Measurements from ENCODE around the gene PCBP3. TPM values are rescaled to one million over a fixed set of nuclear protein-coding genes. Genes with fewer than 3 reads are reported as not detected.

Gene PCBP3
- total RNA-seq, 1 experiment from 2014 or later = 10.9 TPM

DNA sequence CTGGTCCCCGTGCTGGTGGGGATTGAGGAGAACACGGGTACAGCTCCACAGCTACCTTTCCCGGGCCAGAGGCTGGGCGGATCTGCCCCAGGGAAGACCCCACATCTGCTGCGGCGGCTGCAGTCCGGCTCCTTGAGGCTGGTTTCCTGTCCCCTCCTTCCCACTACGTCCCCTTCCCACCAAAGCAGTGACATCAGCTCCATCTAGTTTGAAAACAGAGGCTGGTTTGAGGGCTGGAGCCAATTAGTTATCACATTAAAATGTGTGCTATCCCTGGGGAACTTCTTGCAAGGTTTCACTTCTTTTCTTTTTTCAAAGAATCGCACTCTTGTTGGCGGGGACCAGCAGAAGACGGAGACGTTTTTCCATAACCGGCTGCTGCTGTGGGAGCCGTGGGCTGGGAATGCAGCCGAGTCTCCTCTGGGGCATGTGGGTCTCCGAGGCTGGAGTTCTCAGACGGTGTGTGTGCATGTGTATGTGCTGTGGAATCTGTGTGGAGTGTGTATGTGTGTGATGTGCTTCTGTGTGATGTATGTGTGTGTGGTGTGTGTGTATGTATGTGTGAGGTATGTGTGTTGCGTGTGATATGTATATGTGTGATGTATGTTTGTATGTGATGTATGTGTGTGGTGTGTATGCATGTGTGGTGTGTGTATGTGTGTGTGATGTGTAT is 8.9 kb upstream of the PCBP3 start:
- Histone ChIP-seq H3K23me2 (ENCODE audit: insufficient read length, low read depth, low read length, poor library complexity, severe bottlenecking) (no peaks in the 10 kb centered on the region), H3K4me2 (ENCODE audit: insufficient read depth, insufficient read length, low read length) (no peak overlapping the region), H3K9me3 (ENCODE audit: control insufficient read depth, low read depth, low read length) (no peaks in the 10 kb centered on the region), H3K79me1 (ENCODE audit: insufficient read depth, low read depth, low read length, poor library complexity, severe bottlenecking) (no peaks in the 10 kb centered on the region), H3K4me1 (ENCODE audit: insufficient read depth, low read length) (no peaks in the 10 kb centered on the region), H4K91ac (ENCODE audit: insufficient read length, low read depth, low read length) (no peak overlapping the region), H2AFZ (ENCODE audit: low read length) (no peak overlapping the region), H2BK5ac (ENCODE audit: insufficient read length, low read length) (no peak overlapping the region), H3K79me2 (ENCODE audit: insufficient read depth, low read length) (no peaks in the 10 kb centered on the region), H2BK15ac (ENCODE audit: low read depth, low read length) (no peak overlapping the region; the same call in 1 of the 2 replicates), H4K5ac (ENCODE audit: insufficient read length, low read depth, low read length) (no peak overlapping the region), H4K20me1 (ENCODE audit: control insufficient read depth, insufficient read depth, insufficient read length) (no peaks in the 10 kb centered on the region), H3K18ac (ENCODE audit: insufficient read length, low read depth, low read length) (no peak overlapping the region), H3T11ph (ENCODE audit: low read length) (no peak overlapping the region), H2BK120ac (ENCODE audit: low read depth, low read length, poor library complexity, severe bottlenecking) (no peak overlapping the region), H3K27me3 (ENCODE audit: insufficient read depth, low read length) (no peaks in the 10 kb centered on the region), H4K8ac (replicated peaks; ENCODE audit: insufficient read length, low read depth, low read length) (no peak overlapping the region), H2AK5ac (ENCODE audit: insufficient read length, low read length) (no peak overlapping the region), H3K14ac (ENCODE audit: insufficient read depth, low read length) (no peak overlapping the region), H2BK20ac (ENCODE audit: low read depth, low read length, poor library complexity, severe bottlenecking) (no peak overlapping the region), H3K9ac (ENCODE audit: extremely low read depth, insufficient read length, low read length) (no peak overlapping the region), H3K27ac (ENCODE audit: insufficient read length, low read depth, low read length) (no peak overlapping the region), H2BK12ac (ENCODE audit: insufficient read length, low read depth, low read length) (no peak overlapping the region), H3K23ac (ENCODE audit: insufficient read length, low read depth, low read length) (no peak overlapping the region), H3K56ac (ENCODE audit: insufficient read length, low read depth, low read length) (no peak overlapping the region), H3K4ac (ENCODE audit: low read depth, low read length) (no peak overlapping the region)
- no peak for DNase-seq
- Mint-ChIP-seq H3K9me3 (no peaks in the 10 kb centered on the region), H3K27me3 (ENCODE audit: low read depth) (peaks cover 6% of the 10 kb centered on the region), H3K27ac (no peak overlapping the region), H3K36me3 (ENCODE audit: insufficient read depth in 1 of 3, low read depth in 3 of 3) (no peaks in the 10 kb centered on the region), H3K4me1 (peaks cover 12 to 15% of the 10 kb centered on the region in 2 experiments), H3K4me3 (no peak overlapping the region)
- 100% methylated on average over 1 of the region's 18 CpGs for WGBS (ENCODE audit: extremely low coverage, insufficient read length, low lambda C conversion rate)
- no peak for TF ChIP-seq CTCF (conservative IDR thresholded peaks at IDR 0.05)
